HG02588 (cell line): ENCODE results near the gene SYNE3.
A peak's percentile ranks its signal among the peaks of the same experiment; 100 is the strongest.
"Not testable (repeated sequence)": the region's sequence is repeated elsewhere in the genome, so short reads cannot be mapped to it uniquely, and the experiment has no call there.

Experiments used
- ATAC-seq: cut with Tn5 transposase; IDR thresholded peaks from one replicate; pipeline ENCODE4 v1.9.1; 2021; ENCODE audit warnings: mild to moderate bottlenecking, moderate library complexity; ENCODE audit not compliant: unreplicated experiment

The SYNE3 gene

GRCh38 chr14:95524706-95525512 lies 8.5 kb upstream of the SYNE3 start:
- ATAC-seq: no peak

GRCh38 chr14:95523815-95524448 lies 7.5 kb upstream of the SYNE3 start:
- no peak for ATAC-seq

- no peak for ATAC-seq
These were observed 6.8 kb upstream of the SYNE3 start for GRCh38 chr14:95523051-95523814.

DNA sequence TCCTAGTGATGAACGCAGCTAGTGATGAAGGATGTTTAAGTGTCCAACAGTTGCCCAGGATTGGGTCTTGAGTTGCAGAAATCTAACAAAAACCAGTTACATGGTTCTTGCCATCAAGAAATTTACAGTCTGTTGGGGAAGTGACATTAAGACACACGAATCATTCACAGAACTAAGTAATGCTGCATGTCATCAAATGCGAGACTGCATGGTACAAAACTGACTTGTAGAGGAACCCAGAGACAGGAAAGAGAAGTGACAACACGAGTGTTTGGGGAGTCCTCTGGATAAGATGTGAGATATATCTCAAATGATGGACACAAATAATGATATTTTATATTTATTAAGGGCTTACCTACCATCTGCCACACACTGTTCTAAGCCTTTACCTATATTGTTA lies 6.1 kb upstream of the SYNE3 start:
- no peak for ATAC-seq

DNA sequence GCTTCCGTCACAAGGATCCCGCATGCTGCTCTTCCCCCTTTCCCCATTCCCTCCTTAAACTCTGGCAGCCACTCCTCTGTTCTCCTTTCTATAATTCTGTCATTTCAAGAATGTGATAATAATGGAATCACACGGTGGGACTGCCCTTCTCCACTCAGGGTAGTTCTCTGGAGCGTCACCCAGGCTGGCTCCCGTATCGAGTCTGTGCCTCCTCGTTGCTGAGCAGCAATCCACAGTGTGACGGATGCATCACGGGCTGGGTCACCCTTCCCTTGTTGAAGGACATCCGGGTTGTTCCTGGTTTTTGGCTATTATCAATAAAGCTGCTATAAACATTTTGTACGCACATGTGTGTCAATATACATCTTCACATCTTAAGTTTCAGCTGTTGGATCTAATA lies 5.7 kb upstream of the SYNE3 start:
- no peak for ATAC-seq

GRCh38 chr14:95521001-95521400 lies 4.6 kb upstream of the SYNE3 start:
- no peak for ATAC-seq

DNA sequence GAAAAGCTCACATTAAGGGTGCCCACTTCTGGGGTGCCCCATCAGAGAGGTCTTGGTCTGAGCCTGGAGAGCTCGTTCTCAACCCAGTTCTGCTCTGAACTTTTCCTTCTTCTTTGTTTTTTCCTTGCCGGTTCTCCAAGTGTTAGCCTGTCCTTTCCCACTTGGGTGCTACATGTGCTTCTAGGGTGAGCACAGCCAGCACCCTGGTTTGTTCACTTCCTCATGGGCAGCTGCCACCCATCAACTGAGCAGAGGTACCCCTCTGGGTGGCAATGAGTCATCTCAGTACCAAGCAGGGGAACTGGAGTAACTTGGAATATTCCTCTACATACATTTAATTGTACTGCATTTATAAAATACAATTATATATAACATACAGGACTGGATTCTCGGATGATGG lies 3.9 kb upstream of the SYNE3 start:
- no peak for ATAC-seq

GRCh38 chr14:95519699-95520098 lies 3.2 kb upstream of the SYNE3 start:
- ATAC-seq: no peak

DNA sequence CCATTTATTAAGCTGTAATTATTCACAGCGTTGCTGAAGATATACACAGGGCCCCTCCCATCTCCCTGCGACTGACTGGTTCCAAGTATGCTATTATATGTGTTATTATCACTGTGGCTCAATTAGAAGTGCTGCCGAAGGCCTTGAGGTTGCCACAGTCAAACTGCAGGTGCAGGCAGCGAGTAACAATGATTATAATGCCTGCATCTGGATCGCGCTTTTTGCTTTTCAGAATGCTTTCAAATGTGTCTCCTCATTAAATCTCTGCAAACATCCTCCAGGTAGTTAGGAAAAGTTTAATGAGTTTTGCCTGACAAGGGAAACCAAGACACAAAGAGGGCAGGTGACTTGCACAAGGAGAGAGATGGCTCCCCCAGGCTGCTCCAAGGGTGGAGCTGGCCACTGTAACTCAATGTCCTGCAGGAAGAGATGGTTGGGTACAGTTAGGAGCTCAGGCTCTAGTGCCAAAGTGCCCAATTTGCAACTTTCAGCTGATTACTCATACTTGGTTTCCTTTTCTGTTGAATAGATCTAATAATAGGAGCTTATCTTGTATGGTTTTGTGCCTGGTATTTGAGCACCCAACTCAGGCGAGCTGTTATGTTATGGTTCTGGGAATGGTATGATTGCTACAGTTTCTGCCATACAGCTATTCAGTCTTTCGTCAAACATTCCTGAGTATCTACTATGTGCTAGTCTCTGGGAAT lies 1.7 kb upstream of the SYNE3 start:
- ATAC-seq: no peak

GRCh38 chr14:95515596-95516552 lies 576 bp downstream of the SYNE3 start:
- peak; percentile 72 for ATAC-seq

- no peak for ATAC-seq
These were observed 1.4 kb downstream of the SYNE3 start for GRCh38 chr14:95515080-95515489.

DNA sequence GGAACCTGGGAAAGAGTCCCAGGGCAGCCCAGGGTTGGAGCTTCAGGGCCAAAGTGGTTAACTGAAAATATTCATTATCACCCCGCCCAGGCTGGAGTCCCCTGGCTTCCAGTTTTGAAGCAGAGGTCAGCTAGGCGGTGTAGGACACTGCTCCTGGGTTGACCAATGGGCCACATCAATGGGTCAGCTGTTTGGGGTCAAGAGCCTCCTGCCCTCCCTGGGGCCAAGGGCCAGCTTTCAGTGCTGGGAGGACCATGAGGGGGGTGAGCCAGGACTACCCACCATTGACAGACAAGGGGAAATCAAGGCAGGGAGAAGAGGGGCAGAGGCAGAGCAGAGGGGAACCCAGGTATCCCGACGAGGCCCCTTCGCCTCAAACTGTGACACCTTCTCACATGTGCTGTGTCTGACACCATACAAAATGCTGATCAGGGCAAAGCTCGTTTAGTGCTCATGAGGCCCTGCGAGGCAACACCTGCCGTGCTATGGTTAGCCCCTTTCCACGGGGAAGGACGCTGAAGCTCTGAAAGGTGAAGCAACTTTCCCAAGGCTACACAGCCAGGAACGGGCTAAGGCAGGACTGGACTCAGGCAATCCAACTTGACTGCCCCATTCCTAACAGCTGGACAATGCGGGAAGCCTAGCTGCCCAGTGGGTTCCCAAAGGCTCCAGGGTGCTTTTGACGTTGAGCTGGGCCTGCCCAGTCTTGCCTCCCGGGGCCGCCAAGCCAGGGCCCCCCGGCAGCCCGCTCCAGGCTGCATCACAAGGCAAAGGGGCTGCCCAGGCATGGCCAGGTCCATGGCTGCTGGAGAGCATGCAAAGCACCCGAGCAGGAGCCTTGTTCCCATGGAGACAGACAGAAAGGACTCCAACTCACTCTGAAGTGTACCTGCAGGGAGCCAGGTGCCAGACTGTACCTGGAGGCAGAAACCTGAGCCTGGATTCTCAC lies 2.0 kb downstream of the SYNE3 start:
- no peak for ATAC-seq

- no peak for ATAC-seq
These were observed 3.2 kb downstream of the SYNE3 start for GRCh38 chr14:95513291-95513690.

GRCh38 chr14:95511687-95512086 lies 4.8 kb downstream of the SYNE3 start:
- ATAC-seq: no peak

GRCh38 chr14:95510804-95511203 lies 5.6 kb downstream of the SYNE3 start:
- ATAC-seq: no peak

GRCh38 chr14:95510344-95510743 lies 6.1 kb downstream of the SYNE3 start:
- ATAC-seq: not testable (repeated sequence)

DNA sequence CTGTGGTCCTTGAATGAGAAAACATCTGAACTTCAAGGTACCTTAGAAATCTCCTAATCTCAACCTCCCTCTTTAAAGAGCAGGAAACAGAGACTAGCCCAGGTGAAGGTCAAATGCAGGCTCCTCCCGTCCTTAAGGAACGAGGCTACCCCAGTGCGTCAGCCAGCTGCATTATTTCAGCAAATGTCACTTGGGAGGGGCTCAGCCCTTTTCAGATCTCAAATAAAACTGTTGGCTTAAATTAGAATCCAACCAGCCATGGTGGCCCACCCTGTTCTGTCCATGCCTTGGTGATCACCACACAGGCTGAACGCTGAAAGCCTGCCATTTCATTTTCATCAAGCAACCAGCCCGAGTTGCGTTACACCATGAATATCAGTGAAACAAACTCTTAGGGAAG lies 7.0 kb downstream of the SYNE3 start:
- no peak for ATAC-seq

GRCh38 chr14:95508377-95508776 lies 8.1 kb downstream of the SYNE3 start:
- ATAC-seq: no peak

DNA sequence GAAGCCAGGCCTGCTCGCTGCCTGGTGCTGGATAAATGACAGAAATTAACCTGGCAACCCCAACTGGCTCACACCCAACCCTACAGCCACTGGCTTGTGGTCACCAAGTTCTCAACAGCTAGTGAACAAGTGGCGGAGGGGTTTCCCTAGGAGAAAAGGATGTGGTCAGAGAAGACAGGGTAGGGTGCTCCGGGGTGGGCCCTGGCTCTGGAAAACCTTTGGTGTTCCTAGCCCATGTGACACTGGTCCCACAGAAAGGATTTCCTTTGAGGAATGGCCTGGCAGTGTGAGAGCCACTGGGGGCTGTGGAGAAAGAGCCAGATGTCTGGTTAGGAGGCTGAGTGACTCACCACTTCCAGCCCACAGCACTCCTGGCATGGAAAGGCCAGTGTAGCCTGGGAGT lies 8.7 kb downstream of the SYNE3 start:
- no peak for ATAC-seq
